ENCODE measurements around the gene ZER1.

The ZER1 gene

DNA sequence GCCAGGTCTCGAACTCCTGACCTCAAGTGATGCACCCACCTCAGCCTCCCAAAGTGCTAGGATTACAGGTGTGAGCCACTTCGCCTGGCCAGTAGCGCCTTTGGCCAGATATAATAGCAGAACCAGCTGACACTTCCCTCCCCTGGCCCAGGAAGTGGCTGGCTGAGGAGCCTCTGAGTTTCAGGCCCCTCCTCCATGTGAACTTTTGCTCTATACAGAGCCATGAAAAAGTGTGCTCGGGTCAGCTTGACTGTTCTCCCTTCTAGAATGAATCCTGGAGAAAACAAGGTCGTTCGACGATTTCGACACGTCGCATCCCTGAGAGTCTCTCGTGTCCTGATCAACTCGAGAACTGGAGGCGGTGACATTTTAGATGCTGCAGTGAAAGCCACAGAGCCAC is 39.2 kb downstream of the ZER1 start:
- DNase-seq = no peak

- no peak for DNase-seq
These were observed 40.0 kb downstream of the ZER1 start for GRCh38 chr9:128731691-128732090.

- no peak for DNase-seq
These were observed 40.6 kb downstream of the ZER1 start for GRCh38 chr9:128731093-128731492.

DNA sequence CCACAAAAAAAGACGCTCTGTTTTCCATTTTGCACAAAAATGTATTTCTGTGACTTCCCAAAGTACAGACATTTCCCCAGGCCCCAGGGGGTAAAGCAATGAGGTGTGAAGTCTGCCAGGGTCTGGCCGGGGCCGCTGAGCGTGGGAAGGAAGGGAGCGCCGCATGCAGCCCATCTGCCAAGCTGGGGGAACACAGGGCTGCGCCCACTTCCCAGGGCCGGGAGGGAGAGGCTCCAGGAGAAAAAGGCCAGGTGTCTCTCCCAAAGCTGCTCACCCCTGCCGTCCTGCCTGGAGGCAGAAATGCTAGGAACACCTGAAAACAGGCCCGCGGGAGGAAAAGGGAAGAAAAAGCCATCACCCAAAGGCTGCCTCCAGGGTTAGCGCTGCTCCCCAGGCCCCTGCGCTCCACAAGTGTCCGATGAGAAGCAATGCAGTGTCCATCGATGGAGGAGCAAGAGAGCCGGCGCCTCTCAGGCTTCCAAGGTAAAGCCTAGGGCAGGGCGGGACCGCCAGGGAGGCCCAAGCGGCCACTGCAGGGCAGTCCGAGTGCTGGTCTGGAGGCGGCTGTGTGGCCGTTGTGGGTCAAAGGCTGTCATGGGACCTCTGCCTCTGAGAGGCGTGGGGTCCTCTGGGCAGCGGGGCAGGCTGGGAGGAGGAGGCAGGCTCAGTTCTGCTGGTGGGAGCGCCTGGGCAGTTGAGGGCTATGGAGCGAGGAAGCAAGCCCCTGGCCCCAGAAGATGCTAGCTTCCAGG is 41.8 kb downstream of the ZER1 start:
- no peak for DNase-seq

DNA sequence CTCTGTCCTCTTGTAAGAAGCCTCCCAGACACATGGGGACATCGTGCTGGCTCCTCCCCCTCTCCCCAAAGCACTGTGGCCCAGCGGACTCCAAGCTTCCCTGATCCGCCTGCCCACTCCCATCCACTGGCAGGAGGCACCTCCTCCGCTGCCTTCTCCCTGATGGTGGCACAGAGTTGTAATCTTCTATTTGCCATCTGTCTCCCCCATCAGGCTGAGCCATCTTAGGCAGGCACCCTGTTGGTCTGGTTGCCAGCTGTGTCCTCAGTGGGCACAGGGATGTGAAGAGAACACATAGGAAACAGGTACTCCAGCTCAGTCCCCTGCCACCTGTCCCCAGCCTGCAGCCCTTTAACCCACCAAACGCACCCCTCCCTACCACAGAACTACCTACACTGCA is 42.4 kb downstream of the ZER1 start:
- DNase-seq = no peak

DNA sequence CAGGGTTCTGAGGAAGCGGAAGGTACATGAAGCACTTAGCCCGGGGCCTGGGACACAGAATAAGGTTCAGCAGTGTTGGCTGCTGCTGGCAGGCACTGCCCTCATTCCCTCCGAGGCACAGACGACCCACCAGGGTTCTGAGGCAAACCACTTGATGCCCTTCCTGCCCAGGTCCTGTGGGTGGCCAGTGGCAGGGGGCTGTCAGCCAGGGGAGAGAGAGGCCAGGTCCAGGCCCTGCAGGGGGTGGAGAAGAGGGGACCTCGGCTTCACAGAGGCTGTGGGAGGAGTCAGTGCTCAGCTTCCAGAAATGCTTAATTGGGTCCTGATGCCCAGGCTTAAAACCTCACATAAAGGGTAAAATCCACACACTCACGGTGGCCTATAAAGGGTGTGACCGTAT is 43.4 kb downstream of the ZER1 start:
- no peak for DNase-seq

DNA sequence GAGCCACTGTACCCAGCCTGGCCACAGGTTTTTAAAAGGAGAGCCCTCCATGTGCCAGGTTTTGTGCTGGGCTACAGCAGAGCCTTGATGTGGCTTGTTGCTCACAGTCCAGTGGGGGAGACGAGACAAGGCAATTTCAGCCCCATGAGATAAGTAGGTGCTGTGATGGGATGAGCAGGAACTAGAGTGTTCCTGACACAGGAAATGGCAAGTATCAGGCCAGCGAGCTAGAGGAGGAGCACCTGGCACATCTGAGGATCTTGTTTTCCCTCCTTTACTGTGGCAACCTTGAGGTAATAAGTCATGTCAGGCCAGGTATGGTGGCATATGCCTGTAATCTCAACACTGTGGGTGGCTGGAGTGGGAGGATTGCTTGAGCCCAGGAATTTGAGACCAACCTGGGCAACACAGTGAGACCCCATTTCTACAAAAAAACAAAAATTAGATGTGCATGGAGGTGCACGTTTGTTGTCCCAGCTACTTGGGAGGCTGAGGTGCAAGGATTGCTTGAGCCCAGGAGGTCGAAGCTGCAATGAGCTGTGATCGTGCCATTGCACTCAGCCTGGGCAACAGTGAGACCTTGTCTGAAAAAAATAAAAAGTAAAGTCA is 44.0 kb downstream of the ZER1 start:
- DNase-seq = no peak

- DNase-seq = peak; percentile 46
These were observed 46.9 kb downstream of the ZER1 start for GRCh38 chr9:128724744-128725211.

- peak; percentile 97 for DNase-seq
These were observed 47.6 kb downstream of the ZER1 start, which contains the start of gene ZDHHC12 for GRCh38 chr9:128723866-128724743. Gene ZDHHC12 (minus strand): TSS chr9:128724127. CDS start chr9:128724093, 34 bp downstream.

DNA sequence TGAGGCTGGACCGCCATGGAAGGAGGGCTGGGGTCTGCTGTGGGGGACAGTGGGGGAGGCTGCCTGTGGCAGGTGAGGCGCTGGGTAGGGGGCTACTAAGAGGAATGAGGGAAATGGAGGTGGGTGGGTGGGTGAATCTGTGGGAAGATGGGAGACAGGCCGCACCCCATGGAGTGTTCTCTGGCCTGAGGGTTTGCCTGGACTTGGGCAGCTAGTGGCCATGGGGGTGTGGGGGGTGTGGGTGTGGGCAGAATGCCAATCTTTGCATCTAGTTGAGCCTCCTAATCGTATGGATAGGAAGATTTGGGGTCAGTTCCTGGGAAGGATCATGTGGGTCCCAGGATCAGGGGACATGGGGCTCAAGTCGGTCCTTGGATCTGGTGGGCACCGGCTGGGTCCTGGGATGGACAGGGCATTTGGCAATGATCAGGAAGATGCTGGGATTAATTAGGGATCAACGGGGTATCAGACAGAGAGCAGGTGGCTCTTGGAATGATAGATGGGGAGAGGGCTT is 48.3 kb downstream of the ZER1 start:
- DNase-seq = no peak

GRCh38 chr9:128722380-128723351 is 49.1 kb downstream of the ZER1 start:
- DNase-seq = no peak

DNA sequence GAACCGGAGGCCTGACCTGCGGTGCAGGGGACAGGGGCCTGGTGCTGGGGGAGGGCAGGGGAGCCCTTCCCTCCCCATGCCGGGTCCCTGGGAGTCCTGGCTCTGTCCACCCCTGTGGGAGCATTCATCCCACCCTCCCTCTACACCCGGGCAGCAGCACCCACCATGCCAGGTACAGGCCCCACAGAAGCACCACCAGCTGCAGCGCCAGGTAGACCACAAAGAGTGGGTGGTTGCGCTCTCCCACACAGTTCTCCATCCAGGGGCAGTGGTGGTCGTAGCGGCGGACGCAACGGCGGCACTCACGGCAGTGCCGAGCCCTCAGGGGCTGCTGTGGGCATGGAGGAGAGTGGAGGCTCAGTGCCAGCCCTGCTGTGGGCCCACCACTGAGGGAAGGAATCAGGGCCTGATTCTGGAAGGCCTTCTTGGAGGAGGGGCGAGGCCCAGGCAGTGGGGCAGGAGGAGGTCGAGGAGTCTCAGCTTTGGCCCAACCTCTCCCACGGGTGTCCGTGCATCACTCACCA is 50.2 kb downstream of the ZER1 start:
- no peak for DNase-seq

DNA sequence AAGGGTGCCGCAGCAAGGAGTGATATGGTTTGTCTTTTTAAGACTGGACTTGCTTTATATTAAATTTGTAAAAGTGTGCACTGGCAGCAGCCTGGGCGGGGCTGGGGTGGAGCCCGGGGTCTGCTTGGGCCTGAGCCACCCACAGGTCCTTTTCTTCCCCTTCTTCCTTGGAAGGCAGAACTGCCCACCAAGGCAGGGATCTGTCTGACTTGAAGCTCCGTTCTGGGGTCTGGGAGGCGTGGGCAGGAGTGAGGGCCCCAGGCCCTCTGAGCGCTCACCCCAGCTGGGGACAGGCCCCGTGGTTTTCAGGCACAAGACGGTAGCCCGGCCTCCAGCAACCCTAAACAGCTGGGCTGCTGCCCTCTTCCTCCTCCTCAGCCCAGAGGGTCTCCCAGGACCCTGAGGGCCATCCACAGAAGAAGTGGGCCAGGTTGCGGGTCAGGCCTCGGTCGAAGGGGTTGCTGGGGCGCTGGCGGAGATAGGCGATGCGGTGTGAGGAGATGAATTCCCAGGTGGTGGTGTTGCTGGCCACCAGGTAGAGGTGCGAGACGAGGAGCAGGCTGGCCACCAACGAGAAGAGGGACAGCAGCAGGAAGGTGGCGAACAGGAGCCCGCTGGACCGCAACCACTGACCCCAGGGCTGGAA is 50.8 kb downstream of the ZER1 start:
- no peak for DNase-seq

DNA sequence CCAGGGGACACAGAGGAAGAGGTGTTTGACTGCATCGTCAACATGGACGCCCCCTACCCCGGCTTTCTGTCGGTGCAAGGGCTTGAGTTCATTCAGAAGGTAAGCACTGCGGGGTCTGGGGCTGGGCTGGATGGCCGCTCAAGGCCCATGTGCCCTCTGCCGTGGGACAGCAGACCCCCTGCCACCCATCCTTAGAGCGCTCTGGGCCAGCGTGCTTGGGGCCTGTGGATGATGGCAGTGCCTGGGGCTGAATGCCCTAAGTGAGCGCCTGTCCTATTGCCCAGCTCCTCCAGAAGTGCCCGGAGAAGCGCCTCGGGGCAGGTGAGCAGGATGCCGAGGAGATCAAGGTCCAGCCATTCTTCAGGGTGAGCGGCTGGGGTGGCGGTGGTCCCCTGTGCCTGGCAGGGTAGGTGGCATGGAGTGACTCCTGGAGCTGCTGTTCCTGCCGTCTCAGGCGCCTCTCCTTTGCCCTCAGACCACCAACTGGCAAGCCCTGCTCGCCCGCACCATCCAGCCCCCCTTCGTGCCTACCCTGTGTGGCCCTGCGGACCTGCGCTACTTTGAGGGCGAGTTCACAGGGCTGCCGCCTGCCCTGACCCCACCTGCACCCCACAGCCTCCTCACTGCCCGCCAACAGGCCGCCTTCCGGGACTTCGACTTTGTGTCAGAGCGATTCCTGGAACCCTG is 51.7 kb downstream of the ZER1 start:
- DNase-seq = no peak

GRCh38 chr9:128718475-128718874 is 53.3 kb downstream of the ZER1 start:
- DNase-seq = no peak

- DNase-seq = no peak
These were observed 53.7 kb downstream of the ZER1 start for GRCh38 chr9:128718047-128718446.

- no peak for DNase-seq
These were observed 55.0 kb downstream of the ZER1 start for GRCh38 chr9:128716581-128717254.

DNA sequence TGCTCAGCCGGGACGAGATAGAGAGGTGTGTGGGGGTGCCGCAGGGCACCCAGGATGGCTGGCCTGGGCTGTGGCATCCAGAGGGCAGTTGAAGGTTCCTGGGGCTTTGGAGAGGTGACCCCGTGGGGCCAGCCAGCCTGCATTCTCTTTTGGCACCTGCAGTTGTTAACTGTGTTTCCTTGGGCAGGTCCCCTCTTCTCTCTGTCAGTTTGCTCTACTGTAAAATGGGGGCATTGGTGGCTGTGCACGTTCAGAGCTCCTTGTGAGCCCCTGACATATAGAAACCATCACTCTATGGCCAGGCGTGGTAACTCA is 56.3 kb downstream of the ZER1 start:
- no peak for DNase-seq

- DNase-seq = no peak
These were observed 56.9 kb downstream of the ZER1 start for GRCh38 chr9:128714586-128715435.

Data from inflammatory macrophage treated with lipopolysaccharide for 4 hours (primary cell).